Sigmoid colon (tissue), 7 donors: Measurements from ENCODE around the gene GPRASP3. TPM values are rescaled to one million over a fixed set of nuclear protein-coding genes. Genes with fewer than 3 reads are reported as not detected.

Source experiments
- DNase-seq: peaks from one replicate; pipeline ENCODE4 v3.0.0-alpha.2; 2019
- H3K27ac ChIP-seq, 4 donors: fragments of 200-600 bp; sonication (generic); one replicate each; pipeline ENCODE4 v1.5.1; 2016 to 2019; ENCODE audit warnings: mild to moderate bottlenecking in 1 of 4
- H3K27me3 ChIP-seq, 3 donors: fragments of 200-600 bp; sonication (generic); one replicate each; pipeline ENCODE4 v1.5.1; 2019; ENCODE audit warnings: mild to moderate bottlenecking in 1 of 3
- H3K36me3 ChIP-seq, 4 donors: fragments of 200-600 bp; sonication (generic); one replicate each; pipeline ENCODE4 v1.5.1; 2016 to 2019
- H3K4me1 ChIP-seq, 4 donors: fragments of 200-600 bp; sonication (generic); one replicate each; pipeline ENCODE4 v1.5.1; 2017 to 2019
- H3K4me3 ChIP-seq, 4 donors: fragments of 200-600 bp; sonication (generic); one replicate each; pipeline ENCODE4 v1.5.1; 2017 to 2019; ENCODE audit warnings: mild to moderate bottlenecking in 2 of 4, moderate library complexity in 1 of 4
- H3K9me3 ChIP-seq, 4 donors: fragments of 200-600 bp in 3 of 4; sonication (generic) in 3 of 4; one replicate each; pipeline versions ENCODE4 v1.5.1 to v1.6.1; 2013 to 2019
- EP300 ChIP-seq, 4 donors: sonication (generic); formaldehyde crosslinking; IDR thresholded peaks; one replicate each; pipeline ENCODE4 v1.6.1; 2017; ENCODE audit warnings: antibody characterized with exemption in 4 of 4
- POLR2A ChIP-seq, 2 donors: fragments of 450-650 bp; IDR thresholded peaks; one replicate each; pipeline ENCODE4 v1.6.1; 2016; ENCODE audit warnings: antibody characterized with exemption in 2 of 2, mild to moderate bottlenecking in 2 of 2, moderate library complexity in 2 of 2
- POLR2AphosphoS5 ChIP-seq, 4 donors: sonication (generic); formaldehyde crosslinking; IDR thresholded peaks; one replicate each; pipeline ENCODE4 v1.6.1; 2017; ENCODE audit warnings: antibody characterized with exemption in 4 of 4
- WGBS, 2 donors: extraction: QIAGEN DNeasy Blood & Tissue Kit; methylation state at CpG; one replicate each; pipeline ENCODE4 v1.1.7; 2013; 5-methylcytosine and 5-hydroxymethylcytosine counted together
- intact Hi-C: fragments of 100-400 bp; cut with DNase I; formaldehyde crosslinking; loops from one replicate; pipeline ENCODE4 v1.15.1; 2023
- polyA plus RNA-seq, 3 donors: library from polyadenylated mRNA; stranded (reverse); fragments of 200-250 nt; gene quantifications; one replicate each; pipeline ENCODE4 v1.2.3, GENCODE V29; 2013
- total RNA-seq, 4 donors: library from RNA; depleted of rRNA; stranded (reverse); fragments of >200 nt; gene quantifications; one replicate each; pipeline ENCODE4 v1.1.0, GENCODE V29; 2016
- TF ChIP-seq, protein P1 (sequence below), 4 experiments: fragments of 450-650 bp in 3 of 4; fragments of 200-600 bp in 1 of 4; IDR thresholded peaks; one replicate each; pipeline ENCODE4 v1.5.1; 2016 to 2019; ENCODE audit warnings: antibody characterized with exemption in 4 of 4, mild to moderate bottlenecking in 3 of 4, moderate library complexity in 2 of 4
- donor health status: healthy with polysubstance abuse.
- donor health status: Bipolar disorder and iron deficiency.
- donor health status: healthy.

The GPRASP3 gene
- total and polyA plus RNA-seq, 7 donors, result 0.60 to 8.6 (median 4.5) TPM

DNA sequence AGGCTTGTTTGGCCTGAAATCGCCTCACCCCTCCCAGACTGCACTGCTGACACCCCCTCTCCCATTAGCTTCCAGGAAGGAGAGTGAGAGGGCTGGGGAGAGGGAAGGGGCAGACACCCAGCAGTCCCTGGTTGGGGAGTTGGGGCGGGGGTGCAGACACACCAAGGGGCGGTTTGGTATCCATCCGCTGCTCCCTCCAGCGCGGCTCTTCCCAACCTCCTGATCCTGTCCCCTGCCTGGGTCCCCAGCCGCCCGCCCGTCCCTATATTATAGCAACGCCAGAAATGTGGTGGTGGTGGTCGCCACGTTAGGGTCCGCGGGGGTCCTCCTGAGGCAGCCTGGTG lies 24.9 kb downstream of the GPRASP3 start:
- peak overlapping the region; percentile 40 to 61 (median 52) for H3K4me3 ChIP-seq
- H3K36me3 ChIP-seq, result no peaks in the 10 kb centered on the region
- WGBS, 2 donors, result 46 to 48% methylated on average over 14 of the region's 14 CpGs
- peaks cover 0 to 6% (median 0%) of the 10 kb centered on the region in 4 donors for H3K4me1 ChIP-seq
- no peaks in the 10 kb centered on the region for H3K27me3 ChIP-seq
- TF ChIP-seq, protein P1, sequence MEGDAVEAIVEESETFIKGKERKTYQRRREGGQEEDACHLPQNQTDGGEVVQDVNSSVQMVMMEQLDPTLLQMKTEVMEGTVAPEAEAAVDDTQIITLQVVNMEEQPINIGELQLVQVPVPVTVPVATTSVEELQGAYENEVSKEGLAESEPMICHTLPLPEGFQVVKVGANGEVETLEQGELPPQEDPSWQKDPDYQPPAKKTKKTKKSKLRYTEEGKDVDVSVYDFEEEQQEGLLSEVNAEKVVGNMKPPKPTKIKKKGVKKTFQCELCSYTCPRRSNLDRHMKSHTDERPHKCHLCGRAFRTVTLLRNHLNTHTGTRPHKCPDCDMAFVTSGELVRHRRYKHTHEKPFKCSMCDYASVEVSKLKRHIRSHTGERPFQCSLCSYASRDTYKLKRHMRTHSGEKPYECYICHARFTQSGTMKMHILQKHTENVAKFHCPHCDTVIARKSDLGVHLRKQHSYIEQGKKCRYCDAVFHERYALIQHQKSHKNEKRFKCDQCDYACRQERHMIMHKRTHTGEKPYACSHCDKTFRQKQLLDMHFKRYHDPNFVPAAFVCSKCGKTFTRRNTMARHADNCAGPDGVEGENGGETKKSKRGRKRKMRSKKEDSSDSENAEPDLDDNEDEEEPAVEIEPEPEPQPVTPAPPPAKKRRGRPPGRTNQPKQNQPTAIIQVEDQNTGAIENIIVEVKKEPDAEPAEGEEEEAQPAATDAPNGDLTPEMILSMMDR (IDR thresholded peaks at IDR 0.05), result no peak
- TF ChIP-seq POLR2A (IDR thresholded peaks at IDR 0.05) (no peak), EP300 (IDR thresholded peaks at IDR 0.05) (no peak), POLR2AphosphoS5 (IDR thresholded peaks at IDR 0.05) (no peak)
- DNase-seq, result no peak
- no peaks in the 10 kb centered on the region for H3K9me3 ChIP-seq
- H3K27ac ChIP-seq, result peak overlapping the region in 1 of 4 donors; percentile 26
- intact Hi-C loops, result no loop called here

DNA sequence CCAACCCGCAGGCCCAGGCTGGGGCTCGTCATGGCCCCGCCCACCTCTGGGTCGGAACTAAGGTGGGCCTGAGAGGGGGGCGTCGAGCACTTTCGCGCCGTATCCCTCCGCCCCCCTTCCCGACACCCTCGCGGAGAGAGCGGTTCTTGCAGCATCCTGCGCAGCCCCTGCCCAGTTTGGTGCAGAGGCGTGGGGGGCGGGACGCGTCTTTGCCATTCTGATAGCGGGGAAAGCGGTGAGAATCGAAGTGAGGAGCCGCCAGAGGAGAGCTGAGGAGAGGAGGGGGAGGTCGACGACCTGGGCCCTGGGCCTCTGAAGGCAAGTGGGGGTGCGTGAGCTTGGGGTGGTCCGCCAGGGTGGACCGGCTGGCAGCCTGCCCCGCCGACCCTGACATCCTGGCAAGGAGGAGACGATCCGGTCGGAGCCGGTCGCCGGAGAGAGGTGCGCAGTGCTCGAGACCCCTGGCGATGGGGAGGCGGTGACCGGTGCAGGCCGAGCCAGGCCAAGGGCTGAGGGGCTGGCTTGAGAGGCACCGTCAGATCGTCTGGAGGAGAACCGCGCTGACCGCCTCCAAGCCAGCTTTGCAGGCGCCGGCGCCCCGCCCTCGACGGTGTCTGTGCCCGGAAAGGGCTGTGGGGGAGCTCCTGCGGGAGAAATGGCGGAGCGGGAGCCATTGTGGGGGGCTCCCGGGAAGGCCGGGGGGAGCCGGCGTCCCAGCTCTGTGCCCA lies 25.5 kb downstream of the GPRASP3 start:
- peak overlapping the region; percentile 40 to 61 (median 52) for H3K4me3 ChIP-seq
- no peaks in the 10 kb centered on the region for H3K36me3 ChIP-seq
- no peak for TF ChIP-seq EP300 (IDR thresholded peaks at IDR 0.05)
- no peak for TF ChIP-seq POLR2A (IDR thresholded peaks at IDR 0.05)
- TF ChIP-seq POLR2AphosphoS5 (IDR thresholded peaks at IDR 0.05), result no peak
- TF ChIP-seq, protein P1 (IDR thresholded peaks at IDR 0.05), result no peak
- WGBS, 2 donors, result 1 to 2% methylated on average over 61 of the region's 61 CpGs
- H3K27me3 ChIP-seq, result no peaks in the 10 kb centered on the region
- intact Hi-C loops, result no loop called here
- H3K27ac ChIP-seq, result peak overlapping the region in 3 of 4 donors; percentile 5 to 27 (median 26)
- peak; percentile 78 for DNase-seq
- H3K4me1 ChIP-seq, result peaks cover 0 to 6% (median 0%) of the 10 kb centered on the region in 4 donors
- no peaks in the 10 kb centered on the region for H3K9me3 ChIP-seq

DNA sequence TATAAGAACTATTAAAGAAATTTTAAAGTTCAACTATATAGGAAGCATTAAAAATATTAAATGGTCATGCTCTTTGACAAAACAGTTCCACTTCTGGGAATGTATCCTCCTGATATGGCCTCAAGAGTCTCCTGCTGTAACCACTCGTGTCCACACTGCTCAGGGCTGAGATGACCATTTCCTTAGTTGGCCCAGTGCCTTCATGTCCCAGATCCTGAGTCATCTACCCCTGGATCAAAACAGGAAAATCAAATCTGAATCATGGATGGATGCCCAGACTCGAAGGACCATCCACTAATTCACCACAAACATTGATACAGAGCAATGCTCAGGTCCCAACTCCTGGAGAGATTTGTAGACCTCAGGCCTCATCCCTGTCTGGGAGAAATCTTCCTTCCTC lies 44.7 kb downstream of the GPRASP3 start:
- WGBS, 2 donors, result 50 to 63% methylated on average over 2 of the region's 2 CpGs
- intact Hi-C loops, result loop anchor here (5.0 kb wide), 2 partner anchors 113 to 163 kb away; partner anchors contain the start of gene GPRASP1

DNA sequence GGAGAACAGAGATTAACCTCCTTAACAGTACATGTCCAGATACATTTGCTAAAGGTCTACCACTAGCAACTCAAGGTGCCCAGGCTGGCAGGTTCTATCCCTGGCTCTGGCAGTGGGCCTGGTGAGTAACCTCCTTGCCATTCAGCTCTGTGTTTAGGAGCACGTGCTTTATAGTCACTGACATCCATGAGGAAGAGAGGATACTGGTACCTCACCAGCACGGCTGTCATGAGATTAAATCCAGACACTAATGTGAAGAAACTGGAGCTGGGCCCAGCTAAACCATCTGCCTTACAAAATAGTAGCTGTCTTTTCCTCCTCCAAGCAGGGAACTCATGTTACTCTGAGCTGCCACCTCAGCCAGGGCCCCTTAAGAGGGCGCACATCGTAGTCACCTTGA lies 45.3 kb downstream of the GPRASP3 start:
- no peaks in the 10 kb centered on the region for H3K36me3 ChIP-seq
- no peaks in the 10 kb centered on the region for H3K27me3 ChIP-seq
- intact Hi-C loops, result loop anchor here (2.0 to 5.0 kb wide), 3 partner anchors 53 to 164 kb away; partner anchors contain the start of genes GPRASP1 and GPRASP2
- H3K9me3 ChIP-seq, result no peaks in the 10 kb centered on the region
- TF ChIP-seq, protein P1 (IDR thresholded peaks at IDR 0.05), result no peak
- no peak for TF ChIP-seq POLR2A (IDR thresholded peaks at IDR 0.05)
- peak; percentile 60 to 83 (median 74) for TF ChIP-seq POLR2AphosphoS5 (IDR thresholded peaks at IDR 0.05)
- TF ChIP-seq EP300 (IDR thresholded peaks at IDR 0.05), result peak in 1 of 4 donors; percentile 68
- H3K27ac ChIP-seq, result peak overlapping the region; percentile 24 to 77 (median 62)
- no peak overlapping the region for H3K4me3 ChIP-seq
- DNase-seq, result peak; percentile 88
- WGBS, 2 donors, result 71 to 77% methylated on average over 4 of the region's 4 CpGs
- peaks cover 0 to 19% (median 5%) of the 10 kb centered on the region in 4 donors for H3K4me1 ChIP-seq

More for the DNA sequence above, 44.7 kb downstream of the GPRASP3 start:
- H3K9me3 ChIP-seq, result no peaks in the 10 kb centered on the region
- peaks cover 0 to 19% (median 5%) of the 10 kb centered on the region in 4 donors for H3K4me1 ChIP-seq
- H3K27ac ChIP-seq, result peak overlapping the region; percentile 24 to 77 (median 62)
- no peak overlapping the region for H3K4me3 ChIP-seq
- no peak for TF ChIP-seq POLR2A (IDR thresholded peaks at IDR 0.05)
- no peak for TF ChIP-seq EP300 (IDR thresholded peaks at IDR 0.05)
- TF ChIP-seq POLR2AphosphoS5 (IDR thresholded peaks at IDR 0.05), result no peak
- no peaks in the 10 kb centered on the region for H3K27me3 ChIP-seq
- DNase-seq, result peak; percentile 69
- no peaks in the 10 kb centered on the region for H3K36me3 ChIP-seq

DNA sequence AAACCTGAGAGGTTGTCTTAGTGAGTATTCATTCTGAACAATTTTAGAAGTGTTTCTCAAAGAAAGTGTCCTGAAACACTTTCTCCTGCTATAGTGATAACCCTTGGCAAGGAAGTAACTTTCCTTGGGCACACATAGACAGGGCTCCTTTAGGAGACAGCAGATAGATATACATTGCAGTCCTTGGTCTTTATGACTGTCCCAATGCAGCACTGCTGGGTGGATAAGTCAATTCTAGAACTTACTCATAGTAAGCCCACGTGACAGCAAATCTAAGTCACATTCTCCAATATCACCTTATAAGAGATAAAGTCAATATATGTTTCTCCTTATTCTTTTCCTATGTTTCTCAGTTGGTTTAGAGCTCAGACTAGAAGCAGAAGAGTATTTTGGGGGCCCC lies 46.7 kb downstream of the GPRASP3 start:
- DNase-seq, result no peak
- no peaks in the 10 kb centered on the region for H3K27me3 ChIP-seq
- H3K4me1 ChIP-seq, result peaks cover 0 to 19% (median 5%) of the 10 kb centered on the region in 4 donors
- peak overlapping the region in 1 of 4 donors; percentile 69 for H3K27ac ChIP-seq
- H3K4me3 ChIP-seq, result no peak overlapping the region
- TF ChIP-seq POLR2A (IDR thresholded peaks at IDR 0.05), result no peak
- TF ChIP-seq POLR2AphosphoS5 (IDR thresholded peaks at IDR 0.05), result no peak
- no peak for TF ChIP-seq EP300 (IDR thresholded peaks at IDR 0.05)
- TF ChIP-seq, protein P1 (IDR thresholded peaks at IDR 0.05), result no peak
- 76 to 86% methylated on average over 1 of the region's 1 CpG for WGBS, 2 donors
- intact Hi-C loops, result loop anchor here (2.0 to 5.0 kb wide), 3 partner anchors 54 to 165 kb away; partner anchors contain the start of genes GPRASP1 and GPRASP2
- H3K9me3 ChIP-seq, result no peaks in the 10 kb centered on the region
- no peaks in the 10 kb centered on the region for H3K36me3 ChIP-seq
